K562 (cell line): ENCODE measurements around the gene MGP.

ENCODE experiments used
- BMI1 ChIP-seq: fragments of 150-350 bp; IDR thresholded peaks from 2 replicates; pipeline ENCODE4 v1.6.1; 2014; ENCODE audit warnings: low read length
- CBX8 ChIP-seq: fragments of 200-600 bp; sonication (generic); IDR thresholded peaks from 2 replicates; pipeline ENCODE4 v1.6.1; 2012; ENCODE audit warnings: borderline replicate concordance, mixed run types, low read depth, mild to moderate bottlenecking, moderate library complexity, mixed read lengths, low read length, control low read depth, inconsistent platforms; ENCODE audit not compliant: poor library complexity, severe bottlenecking; ENCODE audit errors: extremely low read depth
- HMG20B ChIP-seq: fragments of 250-450 bp; sonication (Bioruptor Pico); IDR thresholded peaks from 2 replicates; pipeline ENCODE4 v1.5.0; 2021; ENCODE audit warnings: mild to moderate bottlenecking
- RBM39 ChIP-seq: fragments of 200-400 bp; formaldehyde crosslinking; optimal IDR thresholded peaks from 2 replicates; pipeline ENCODE3; 2018; ENCODE audit warnings: low read depth, low read length
- RFX1 ChIP-seq: fragments of 450-650 bp; IDR thresholded peaks from 2 replicates; pipeline ENCODE4 v1.6.1; 2016; ENCODE audit warnings: mild to moderate bottlenecking, moderate library complexity
- ZNF24 ChIP-seq: fragments of 450-650 bp; IDR thresholded peaks from 2 replicates; pipeline ENCODE4 v1.6.1; 2016
- TF ChIP-seq, protein P1 (sequence below): fragments of 250-450 bp; sonication (Bioruptor Pico); IDR thresholded peaks from 2 replicates; pipeline ENCODE4 v1.5.0; 2020; ENCODE audit warnings: mild to moderate bottlenecking, borderline replicate concordance

DNA sequence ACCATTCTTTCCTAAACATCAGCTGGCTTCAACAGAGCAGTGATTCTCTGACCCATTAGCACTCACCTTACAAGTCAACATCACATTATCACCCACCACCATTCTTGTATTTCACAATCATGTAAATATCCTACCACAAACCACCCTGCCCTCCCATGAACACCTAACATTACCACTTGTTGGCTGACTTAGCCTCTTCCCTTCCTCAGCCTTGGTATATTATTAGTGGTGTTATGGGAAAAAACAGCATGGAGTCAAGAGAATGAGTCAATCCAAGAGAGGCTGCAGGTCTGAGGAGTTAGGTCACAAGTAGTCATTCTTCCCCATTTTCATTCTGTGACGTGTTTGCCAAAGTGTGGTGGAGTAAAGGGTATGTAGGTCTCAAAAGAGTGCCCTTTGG lies 22.3 kb upstream of the MGP start:
- no peak for TF ChIP-seq RFX1
- TF ChIP-seq, protein P1, sequence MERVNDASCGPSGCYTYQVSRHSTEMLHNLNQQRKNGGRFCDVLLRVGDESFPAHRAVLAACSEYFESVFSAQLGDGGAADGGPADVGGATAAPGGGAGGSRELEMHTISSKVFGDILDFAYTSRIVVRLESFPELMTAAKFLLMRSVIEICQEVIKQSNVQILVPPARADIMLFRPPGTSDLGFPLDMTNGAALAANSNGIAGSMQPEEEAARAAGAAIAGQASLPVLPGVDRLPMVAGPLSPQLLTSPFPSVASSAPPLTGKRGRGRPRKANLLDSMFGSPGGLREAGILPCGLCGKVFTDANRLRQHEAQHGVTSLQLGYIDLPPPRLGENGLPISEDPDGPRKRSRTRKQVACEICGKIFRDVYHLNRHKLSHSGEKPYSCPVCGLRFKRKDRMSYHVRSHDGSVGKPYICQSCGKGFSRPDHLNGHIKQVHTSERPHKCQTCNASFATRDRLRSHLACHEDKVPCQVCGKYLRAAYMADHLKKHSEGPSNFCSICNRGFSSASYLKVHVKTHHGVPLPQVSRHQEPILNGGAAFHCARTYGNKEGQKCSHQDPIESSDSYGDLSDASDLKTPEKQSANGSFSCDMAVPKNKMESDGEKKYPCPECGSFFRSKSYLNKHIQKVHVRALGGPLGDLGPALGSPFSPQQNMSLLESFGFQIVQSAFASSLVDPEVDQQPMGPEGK (CRISPR knock-in tag) = no peak
- no peak for TF ChIP-seq BMI1
- no peak for TF ChIP-seq CBX8
- no peak for TF ChIP-seq RBM39
- no peak for TF ChIP-seq HMG20B (CRISPR knock-in tag)
- TF ChIP-seq ZNF24 = no peak
